22Rv1 (cell line): Measurements from ENCODE around the gene KIF22.

Experiments
- ZFX ChIP-seq: fragments of 450-650 bp; IDR thresholded peaks from 2 replicates; pipeline ENCODE4 v1.6.1; 2017; ENCODE audit warnings: antibody characterized with exemption, borderline replicate concordance
- TF ChIP-seq, protein P1 (sequence below): fragments of 450-650 bp; IDR thresholded peaks from 2 replicates; pipeline ENCODE4 v1.5.1; 2017; ENCODE audit warnings: mild to moderate bottlenecking

- TF ChIP-seq, protein P1, sequence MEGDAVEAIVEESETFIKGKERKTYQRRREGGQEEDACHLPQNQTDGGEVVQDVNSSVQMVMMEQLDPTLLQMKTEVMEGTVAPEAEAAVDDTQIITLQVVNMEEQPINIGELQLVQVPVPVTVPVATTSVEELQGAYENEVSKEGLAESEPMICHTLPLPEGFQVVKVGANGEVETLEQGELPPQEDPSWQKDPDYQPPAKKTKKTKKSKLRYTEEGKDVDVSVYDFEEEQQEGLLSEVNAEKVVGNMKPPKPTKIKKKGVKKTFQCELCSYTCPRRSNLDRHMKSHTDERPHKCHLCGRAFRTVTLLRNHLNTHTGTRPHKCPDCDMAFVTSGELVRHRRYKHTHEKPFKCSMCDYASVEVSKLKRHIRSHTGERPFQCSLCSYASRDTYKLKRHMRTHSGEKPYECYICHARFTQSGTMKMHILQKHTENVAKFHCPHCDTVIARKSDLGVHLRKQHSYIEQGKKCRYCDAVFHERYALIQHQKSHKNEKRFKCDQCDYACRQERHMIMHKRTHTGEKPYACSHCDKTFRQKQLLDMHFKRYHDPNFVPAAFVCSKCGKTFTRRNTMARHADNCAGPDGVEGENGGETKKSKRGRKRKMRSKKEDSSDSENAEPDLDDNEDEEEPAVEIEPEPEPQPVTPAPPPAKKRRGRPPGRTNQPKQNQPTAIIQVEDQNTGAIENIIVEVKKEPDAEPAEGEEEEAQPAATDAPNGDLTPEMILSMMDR: peak; percentile 15; the same call in 1 of the 2 replicates
- no peak for TF ChIP-seq ZFX
Observed at GRCh38 chr16:29842732-29843346, 52.3 kb downstream of the KIF22 start.
